ENCODE measurements around the gene SLC7A9. TPM values are rescaled to one million over a fixed set of nuclear protein-coding genes. Genes with fewer than 3 reads are reported as not detected.

The SLC7A9 gene
- total RNA-seq, 2 donors from 2014 or later: 0.28 TPM; not detected in 1

- H3K4me1 ChIP-seq (replicated peaks): no peaks in the 10 kb centered on the region
- H3K27me3 ChIP-seq (replicated peaks; ENCODE audit: insufficient read depth): no peaks in the 10 kb centered on the region
- no peaks in the 10 kb centered on the region for H3K9me3 ChIP-seq
- intact Hi-C loops (cut with DNase I): no loop called here
- no peak for DNase-seq (ENCODE audit: low spot score)
- no peaks in the 10 kb centered on the region for H3K36me3 ChIP-seq
- WGBS: 84% methylated on average over 9 of the region's 9 CpGs
- TF ChIP-seq POLR2A (IDR thresholded peaks at IDR 0.05) (no peak), POLR2AphosphoS5 (IDR thresholded peaks at IDR 0.05) (no peak)
- H3K4me3 ChIP-seq: no peak overlapping the region
- no peak overlapping the region for H3K27ac ChIP-seq
Observed at GRCh38 chr19:32876236-32876918, 6.8 kb upstream of the SLC7A9 start.

- intact Hi-C loops (cut with DNase I): no loop called here
- TF ChIP-seq POLR2AphosphoS5 (IDR thresholded peaks at IDR 0.05): no peak
- no peak for TF ChIP-seq CTCF (IDR thresholded peaks at IDR 0.05)
- TF ChIP-seq POLR2A (IDR thresholded peaks at IDR 0.05): no peak
- no peaks in the 10 kb centered on the region for H3K27me3 ChIP-seq (replicated peaks; ENCODE audit: insufficient read depth)
- H3K27ac ChIP-seq: no peak overlapping the region
- no peak for DNase-seq (ENCODE audit: low spot score)
- H3K36me3 ChIP-seq: no peaks in the 10 kb centered on the region
- no peak overlapping the region for H3K4me3 ChIP-seq
- H3K9me3 ChIP-seq: no peaks in the 10 kb centered on the region
- no peaks in the 10 kb centered on the region for H3K4me1 ChIP-seq (replicated peaks)
- WGBS: 87% methylated on average over 7 of the region's 7 CpGs
Observed at GRCh38 chr19:32875428-32875827, 5.9 kb upstream of the SLC7A9 start.

GRCh38 chr19:32874605-32875004 is 5.0 kb upstream of the SLC7A9 start:
- intact Hi-C loops (cut with DNase I): no loop called here
- no peaks in the 10 kb centered on the region for H3K4me1 ChIP-seq (replicated peaks)
- H3K4me3 ChIP-seq: no peak overlapping the region
- H3K27me3 ChIP-seq (replicated peaks; ENCODE audit: insufficient read depth): no peaks in the 10 kb centered on the region
- DNase-seq (ENCODE audit: low spot score): no peak
- no peak overlapping the region for H3K27ac ChIP-seq
- H3K9me3 ChIP-seq: no peaks in the 10 kb centered on the region
- no peaks in the 10 kb centered on the region for H3K36me3 ChIP-seq
- TF ChIP-seq POLR2AphosphoS5 (IDR thresholded peaks at IDR 0.05) (no peak), POLR2A (IDR thresholded peaks at IDR 0.05) (no peak), CTCF (IDR thresholded peaks at IDR 0.05) (no peak)
- WGBS: 88% methylated on average over 8 of the region's 9 CpGs

GRCh38 chr19:32873247-32873959 is 3.8 kb upstream of the SLC7A9 start:
- no peak for DNase-seq (ENCODE audit: low spot score)
- H3K9me3 ChIP-seq: no peaks in the 10 kb centered on the region
- H3K36me3 ChIP-seq: no peaks in the 10 kb centered on the region
- H3K27me3 ChIP-seq (replicated peaks; ENCODE audit: insufficient read depth): no peaks in the 10 kb centered on the region
- TF ChIP-seq POLR2AphosphoS5 (IDR thresholded peaks at IDR 0.05) (no peak), CTCF (IDR thresholded peaks at IDR 0.05) (no peak), POLR2A (IDR thresholded peaks at IDR 0.05) (no peak)
- H3K27ac ChIP-seq: no peak overlapping the region
- intact Hi-C loops (cut with DNase I): no loop called here
- 79% methylated on average over 18 of the region's 18 CpGs for WGBS
- H3K4me1 ChIP-seq (replicated peaks): no peaks in the 10 kb centered on the region
- no peak overlapping the region for H3K4me3 ChIP-seq

GRCh38 chr19:32872391-32872790 is 2.8 kb upstream of the SLC7A9 start:
- Histone ChIP-seq H3K27me3 (replicated peaks; ENCODE audit: insufficient read depth) (no peaks in the 10 kb centered on the region), H3K4me3 (no peak overlapping the region), H3K27ac (no peak overlapping the region), H3K4me1 (replicated peaks) (no peaks in the 10 kb centered on the region), H3K36me3 (no peaks in the 10 kb centered on the region), H3K9me3 (no peaks in the 10 kb centered on the region)
- DNase-seq (ENCODE audit: low spot score): no peak
- WGBS: 81% methylated on average over 3 of the region's 3 CpGs
- TF ChIP-seq POLR2A (IDR thresholded peaks at IDR 0.05) (no peak), CTCF (IDR thresholded peaks at IDR 0.05) (no peak), POLR2AphosphoS5 (IDR thresholded peaks at IDR 0.05) (no peak)
- intact Hi-C loops (cut with DNase I): no loop called here
